Posterior vena cava (tissue), 2 donors: Measurements from ENCODE around the gene MSN. TPM values are rescaled to one million over a fixed set of nuclear protein-coding genes. Genes with fewer than 3 reads are reported as not detected.

ENCODE experiments used
- DNase-seq: peaks from one replicate; pipeline ENCODE4 v3.0.0-alpha.2; 2020; ENCODE audit warnings: low spot score
- intact Hi-C, 2 donors: fragments of 100-400 bp; cut with DNase I; formaldehyde crosslinking; loops; one replicate each; pipeline versions ENCODE4 v1.14.1 to v1.14.2; 2022 to 2023
- total RNA-seq, 2 donors: library from RNA; stranded (reverse); fragmentation: NEBNext Ultra II Directional; extraction: Animal tissue kit (Norgen Biotek cat#: 25700); gene quantifications; one replicate each; pipeline ENCODE4 v1.2.1, GENCODE V29; 2021
- donor health status: DM: yes; HTN: yes; CAD: no.
- donor health status: DM: yes; HTN: yes; CAD: no.

The MSN gene
- total RNA-seq, 2 donors from 2014 or later, result 342 to 478 TPM

GRCh38 chrX:65668377-65669310 is 1.2 kb downstream of the MSN start:
- intact Hi-C loops, result no loop called here
- DNase-seq, result peak; percentile 90

- no peak for DNase-seq
- intact Hi-C loops, result loop anchor here in 1 of 2 donors (10.0 kb wide), 2 partner anchors 54 to 76 kb away; no protein-coding TSS in a partner anchor
Measured at GRCh38 chrX:65671286-65671685, 3.8 kb downstream of the MSN start.

- intact Hi-C loops, result loop anchor here in 1 of 2 donors (10.0 kb wide), 2 partner anchors 53 to 77 kb away; no protein-coding TSS in a partner anchor
- no peak for DNase-seq
Measured at GRCh38 chrX:65671966-65672365, 4.5 kb downstream of the MSN start.

- intact Hi-C loops, result loop anchor here in 1 of 2 donors (10.0 kb wide), 2 partner anchors 51 to 79 kb away; no protein-coding TSS in a partner anchor
- DNase-seq, result no peak
Measured at GRCh38 chrX:65673857-65674203, 6.4 kb downstream of the MSN start.

GRCh38 chrX:65674204-65674893 is 6.9 kb downstream of the MSN start:
- intact Hi-C loops, result loop anchor here in 1 of 2 donors (10.0 kb wide), 2 partner anchors 50 to 80 kb away; no protein-coding TSS in a partner anchor
- no peak for DNase-seq

GRCh38 chrX:65677954-65678469 is 10.6 kb downstream of the MSN start:
- intact Hi-C loops, result loop anchor here in 1 of 2 donors (10.0 kb wide), 2 partner anchors 47 to 83 kb away; no protein-coding TSS in a partner anchor
- no peak for DNase-seq

GRCh38 chrX:65679071-65679540 is 11.7 kb downstream of the MSN start:
- intact Hi-C loops, result loop anchor here in 1 of 2 donors (10.0 kb wide), 2 partner anchors 46 to 84 kb away; no protein-coding TSS in a partner anchor

GRCh38 chrX:65681810-65682209 is 14.4 kb downstream of the MSN start:
- intact Hi-C loops, result no loop called here
- no peak for DNase-seq

More at GRCh38 chrX:65679071-65679540, 11.7 kb downstream of the MSN start:
- no peak for DNase-seq

- DNase-seq, result no peak
- intact Hi-C loops, result no loop called here
Measured at GRCh38 chrX:65685112-65685511, 17.7 kb downstream of the MSN start.

GRCh38 chrX:65686236-65686635 is 18.8 kb downstream of the MSN start:
- intact Hi-C loops, result no loop called here
- no peak for DNase-seq

GRCh38 chrX:65687367-65687766 is 19.9 kb downstream of the MSN start:
- no peak for DNase-seq
- intact Hi-C loops, result no loop called here

GRCh38 chrX:65688403-65688871 is 21.0 kb downstream of the MSN start:
- intact Hi-C loops, result loop anchor here in 1 of 2 donors (2.0 kb wide), 1 partner anchor 42 kb away; no protein-coding TSS in a partner anchor
- no peak for DNase-seq

GRCh38 chrX:65689377-65689776 is 21.9 kb downstream of the MSN start:
- no peak for DNase-seq
- intact Hi-C loops, result loop anchor here in 1 of 2 donors (2.0 kb wide), 1 partner anchor 43 kb away; no protein-coding TSS in a partner anchor

- DNase-seq, result no peak
Measured at GRCh38 chrX:65690057-65690855, 22.8 kb downstream of the MSN start.

GRCh38 chrX:65695849-65696449 is 28.5 kb downstream of the MSN start:
- no peak for DNase-seq
- intact Hi-C loops, result no loop called here

More at GRCh38 chrX:65690057-65690855, 22.8 kb downstream of the MSN start:
- intact Hi-C loops, result no loop called here

- intact Hi-C loops, result no loop called here
- no peak for DNase-seq
Measured at GRCh38 chrX:65696613-65697012, 29.2 kb downstream of the MSN start.

GRCh38 chrX:65697211-65697641 is 29.8 kb downstream of the MSN start:
- intact Hi-C loops, result no loop called here
- DNase-seq, result no peak
